ENCODE results near the gene PRSS56. TPM values are rescaled to one million over a fixed set of nuclear protein-coding genes. Genes with fewer than 3 reads are reported as not detected.
A peak's percentile ranks its signal among the peaks of the same experiment; 100 is the strongest.
"Not testable (repeated sequence)": the region's sequence is repeated elsewhere in the genome, so short reads cannot be mapped to it uniquely, and the experiment has no call there.

Gene PRSS56
- total RNA-seq, 1 experiment from 2014 or later: not detected

- Histone ChIP-seq H3K4me2 (ENCODE audit: low read depth, low read length, poor library complexity, severe bottlenecking) (peak overlapping the region; percentile 27), H3K9me3 (ENCODE audit: low read length) (peaks cover 7% of the 10 kb centered on the region)
- peak; percentile 89 for DNase-seq
Observed at GRCh38 chr2:232532419-232532818, 12.2 kb downstream of the PRSS56 start.

GRCh38 chr2:232532821-232533220 lies 12.6 kb downstream of the PRSS56 start:
- H3K9me3 ChIP-seq (ENCODE audit: low read length); H3K4me3 ChIP-seq (ENCODE audit: low read length); H3K79me2 ChIP-seq (ENCODE audit: low read length); H3K9ac ChIP-seq (ENCODE audit: low read length); H2AFZ ChIP-seq (ENCODE audit: low read length); DNase-seq; H3K36me3 ChIP-seq (ENCODE audit: insufficient read depth, low read length); H3K27me3 ChIP-seq (ENCODE audit: low read length); H3K9me2 ChIP-seq (replicated peaks; ENCODE audit: insufficient read depth, low read length); H3K27ac ChIP-seq (ENCODE audit: low read length): not testable (repeated sequence)
- H4K20me1 ChIP-seq (ENCODE audit: insufficient read depth, low read depth, low read length): peaks cover 21% of the 10 kb centered on the region; the same call in 1 of the 2 replicates
- peak overlapping the region; percentile 27 for H3K4me2 ChIP-seq (ENCODE audit: low read depth, low read length, poor library complexity, severe bottlenecking)
- peaks cover 16% of the 10 kb centered on the region for H3K4me1 ChIP-seq (ENCODE audit: low read length)

More at GRCh38 chr2:232532419-232532818, 12.2 kb downstream of the PRSS56 start:
- Histone ChIP-seq H3K9me2 (replicated peaks; ENCODE audit: insufficient read depth, low read length) (no peaks in the 10 kb centered on the region), H2AFZ (ENCODE audit: low read length) (no peak overlapping the region), H3K27me3 (ENCODE audit: low read length) (peaks cover 5% of the 10 kb centered on the region; the same call in 1 of the 2 replicates), H3K4me1 (ENCODE audit: low read length) (peaks cover 16% of the 10 kb centered on the region), H3K9ac (ENCODE audit: low read length) (no peak overlapping the region), H3K27ac (ENCODE audit: low read length) (no peak overlapping the region), H4K20me1 (ENCODE audit: insufficient read depth, low read depth, low read length) (peaks cover 19% of the 10 kb centered on the region; the same call in 1 of the 2 replicates), H3K36me3 (ENCODE audit: insufficient read depth, low read length) (no peaks in the 10 kb centered on the region; the same call in 1 of the 2 replicates), H3K4me3 (ENCODE audit: low read length) (no peak overlapping the region), H3K79me2 (ENCODE audit: low read length) (no peaks in the 10 kb centered on the region)

DNA sequence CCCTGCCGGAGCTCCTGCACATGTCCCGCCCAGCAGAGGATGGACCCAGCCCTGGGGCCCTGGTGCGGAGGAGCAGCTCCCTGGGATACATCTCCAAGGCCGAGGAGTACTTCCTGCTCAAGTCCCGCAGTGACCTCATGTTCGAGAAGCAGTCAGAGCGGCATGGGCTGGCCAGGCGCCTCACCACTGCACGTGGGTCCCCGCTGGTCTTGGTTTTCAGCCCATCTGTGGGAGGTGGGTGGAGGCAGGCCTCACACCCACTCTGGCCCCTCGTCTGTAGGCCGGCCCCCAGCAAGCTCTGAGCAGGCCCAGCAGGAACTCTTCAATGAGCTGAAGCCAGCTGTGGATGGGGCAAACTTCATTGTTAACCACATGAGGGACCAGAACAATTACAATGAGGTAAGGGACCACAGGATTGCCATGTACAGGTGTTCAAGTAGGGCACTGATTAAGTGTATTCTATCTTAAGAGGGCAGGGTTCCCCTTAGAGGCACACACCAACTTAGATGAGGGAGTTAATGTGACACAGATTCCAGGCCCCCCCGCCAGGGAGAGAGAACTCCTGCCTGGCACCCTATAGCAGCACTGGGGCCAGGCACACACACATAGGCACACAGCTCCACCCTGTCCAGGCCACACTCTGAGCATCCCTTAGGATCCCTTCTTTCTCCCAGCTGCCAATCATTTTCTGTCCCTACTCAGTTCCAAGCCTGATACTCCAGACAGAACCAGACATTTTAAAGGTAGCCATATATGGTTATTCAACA lies 13.9 kb downstream of the PRSS56 start:
- Histone ChIP-seq H3K36me3 (ENCODE audit: insufficient read depth, low read length) (no peaks in the 10 kb centered on the region; the same call in 1 of the 2 replicates), H3K4me1 (ENCODE audit: low read length) (peaks cover 16% of the 10 kb centered on the region), H3K79me2 (ENCODE audit: low read length) (no peaks in the 10 kb centered on the region), H2AFZ (ENCODE audit: low read length) (no peak overlapping the region), H3K9me2 (replicated peaks; ENCODE audit: insufficient read depth, low read length) (no peaks in the 10 kb centered on the region), H3K9ac (ENCODE audit: low read length) (no peak overlapping the region), H3K27ac (ENCODE audit: low read length) (no peak overlapping the region), H4K20me1 (ENCODE audit: insufficient read depth, low read depth, low read length) (peaks cover 29% of the 10 kb centered on the region; the same call in 1 of the 2 replicates), H3K27me3 (ENCODE audit: low read length) (peaks cover 5% of the 10 kb centered on the region; the same call in 1 of the 2 replicates), H3K9me3 (ENCODE audit: low read length) (peaks cover 7% of the 10 kb centered on the region), H3K4me2 (ENCODE audit: low read depth, low read length, poor library complexity, severe bottlenecking) (no peak overlapping the region), H3K4me3 (ENCODE audit: low read length) (no peak overlapping the region)
- no peak for DNase-seq

GRCh38 chr2:232534940-232535651 lies 14.9 kb downstream of the PRSS56 start:
- Histone ChIP-seq H4K20me1 (ENCODE audit: insufficient read depth, low read depth, low read length) (peaks cover 36% of the 10 kb centered on the region; the same call in 1 of the 2 replicates), H3K9me3 (ENCODE audit: low read length) (peaks cover 7% of the 10 kb centered on the region), H3K4me1 (ENCODE audit: low read length) (peaks cover 16% of the 10 kb centered on the region), H3K79me2 (ENCODE audit: low read length) (no peaks in the 10 kb centered on the region), H3K36me3 (ENCODE audit: insufficient read depth, low read length) (no peaks in the 10 kb centered on the region; the same call in 1 of the 2 replicates), H3K27me3 (ENCODE audit: low read length) (peaks cover 5% of the 10 kb centered on the region; the same call in 1 of the 2 replicates), H3K9ac (ENCODE audit: low read length) (no peak overlapping the region), H3K9me2 (replicated peaks; ENCODE audit: insufficient read depth, low read length) (no peaks in the 10 kb centered on the region), H3K4me3 (ENCODE audit: low read length) (no peak overlapping the region), H3K27ac (ENCODE audit: low read length) (no peak overlapping the region), H2AFZ (ENCODE audit: low read length) (no peak overlapping the region), H3K4me2 (ENCODE audit: low read depth, low read length, poor library complexity, severe bottlenecking) (no peak overlapping the region)
- DNase-seq: no peak

GRCh38 chr2:232535761-232536530 lies 15.8 kb downstream of the PRSS56 start:
- peaks cover 5% of the 10 kb centered on the region; the same call in 1 of the 2 replicates for H3K27me3 ChIP-seq (ENCODE audit: low read length)
- H2AFZ ChIP-seq (ENCODE audit: low read length): no peak overlapping the region
- no peaks in the 10 kb centered on the region; the same call in 1 of the 2 replicates for H3K36me3 ChIP-seq (ENCODE audit: insufficient read depth, low read length)
- no peak overlapping the region for H3K27ac ChIP-seq (ENCODE audit: low read length)
- no peak overlapping the region for H3K9ac ChIP-seq (ENCODE audit: low read length)
- no peak for DNase-seq
- peaks cover 16% of the 10 kb centered on the region for H3K4me1 ChIP-seq (ENCODE audit: low read length)
- H3K9me2 ChIP-seq (replicated peaks; ENCODE audit: insufficient read depth, low read length): no peaks in the 10 kb centered on the region
- H3K4me2 ChIP-seq (ENCODE audit: low read depth, low read length, poor library complexity, severe bottlenecking): no peak overlapping the region
- peaks cover 7% of the 10 kb centered on the region for H3K9me3 ChIP-seq (ENCODE audit: low read length)
- no peaks in the 10 kb centered on the region for H3K79me2 ChIP-seq (ENCODE audit: low read length)
- no peak overlapping the region for H3K4me3 ChIP-seq (ENCODE audit: low read length)
- peaks cover 36% of the 10 kb centered on the region; the same call in 1 of the 2 replicates for H4K20me1 ChIP-seq (ENCODE audit: insufficient read depth, low read depth, low read length)

DNA sequence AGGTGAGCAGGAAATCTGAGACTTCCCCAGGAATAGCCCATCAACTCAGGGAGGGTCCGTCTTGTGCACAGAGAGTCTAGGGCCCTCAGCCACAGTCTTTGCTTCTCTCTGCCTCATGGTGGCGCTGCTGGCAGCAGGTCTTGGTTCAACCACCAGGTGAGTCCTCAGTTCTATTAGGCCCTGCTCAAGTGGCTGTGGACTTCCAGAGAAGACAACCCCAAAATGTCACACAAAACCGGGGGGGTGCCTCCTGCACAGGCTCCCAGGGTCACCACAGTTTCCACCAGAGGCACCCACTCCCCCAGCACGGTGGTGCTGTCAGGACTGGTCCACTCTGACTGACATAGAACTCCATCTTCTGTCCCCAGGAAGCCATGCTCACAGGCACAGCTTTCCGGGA lies 16.9 kb downstream of the PRSS56 start:
- Histone ChIP-seq H3K36me3 (ENCODE audit: insufficient read depth, low read length) (no peaks in the 10 kb centered on the region; the same call in 1 of the 2 replicates), H3K4me2 (ENCODE audit: low read depth, low read length, poor library complexity, severe bottlenecking) (no peak overlapping the region), H3K27me3 (ENCODE audit: low read length) (peaks cover 5% of the 10 kb centered on the region; the same call in 1 of the 2 replicates), H3K4me3 (ENCODE audit: low read length) (no peak overlapping the region), H4K20me1 (ENCODE audit: insufficient read depth, low read depth, low read length) (peaks cover 43% of the 10 kb centered on the region; the same call in 1 of the 2 replicates), H3K27ac (ENCODE audit: low read length) (no peak overlapping the region), H3K79me2 (ENCODE audit: low read length) (no peaks in the 10 kb centered on the region), H3K9me2 (replicated peaks; ENCODE audit: insufficient read depth, low read length) (no peaks in the 10 kb centered on the region), H3K9me3 (ENCODE audit: low read length) (peaks cover 7% of the 10 kb centered on the region), H3K4me1 (ENCODE audit: low read length) (peaks cover 13% of the 10 kb centered on the region), H2AFZ (ENCODE audit: low read length) (no peak overlapping the region), H3K9ac (ENCODE audit: low read length) (no peak overlapping the region)
- DNase-seq: peak; percentile 82

GRCh38 chr2:232537499-232537898 lies 17.3 kb downstream of the PRSS56 start:
- peaks cover 8% of the 10 kb centered on the region for H3K4me1 ChIP-seq (ENCODE audit: low read length)

More at GRCh38 chr2:232537499-232537898, 17.3 kb downstream of the PRSS56 start:
- H4K20me1 ChIP-seq (ENCODE audit: insufficient read depth, low read depth, low read length): peaks cover 47% of the 10 kb centered on the region; the same call in 1 of the 2 replicates
- H3K9ac ChIP-seq (ENCODE audit: low read length): no peak overlapping the region
- no peaks in the 10 kb centered on the region for H3K79me2 ChIP-seq (ENCODE audit: low read length)
- peaks cover 5% of the 10 kb centered on the region; the same call in 1 of the 2 replicates for H3K27me3 ChIP-seq (ENCODE audit: low read length)
- no peaks in the 10 kb centered on the region; the same call in 1 of the 2 replicates for H3K36me3 ChIP-seq (ENCODE audit: insufficient read depth, low read length)
- no peaks in the 10 kb centered on the region for H3K9me2 ChIP-seq (replicated peaks; ENCODE audit: insufficient read depth, low read length)
- no peak overlapping the region for H3K27ac ChIP-seq (ENCODE audit: low read length)
- no peak for DNase-seq
- no peak overlapping the region for H2AFZ ChIP-seq (ENCODE audit: low read length)
- H3K4me2 ChIP-seq (ENCODE audit: low read depth, low read length, poor library complexity, severe bottlenecking): no peak overlapping the region
- no peak overlapping the region for H3K4me3 ChIP-seq (ENCODE audit: low read length)
- peaks cover 7% of the 10 kb centered on the region for H3K9me3 ChIP-seq (ENCODE audit: low read length)
